Measurements from ENCODE around the gene FRAT1. TPM values are rescaled to one million over a fixed set of nuclear protein-coding genes. Genes with fewer than 3 reads are reported as not detected.
"Not testable (repeated sequence)": the region's sequence is repeated elsewhere in the genome, so short reads cannot be mapped to it uniquely, and the experiment has no call there.

The FRAT1 gene
- total RNA-seq, 1 donor from 2014 or later: 4.2 TPM

DNA sequence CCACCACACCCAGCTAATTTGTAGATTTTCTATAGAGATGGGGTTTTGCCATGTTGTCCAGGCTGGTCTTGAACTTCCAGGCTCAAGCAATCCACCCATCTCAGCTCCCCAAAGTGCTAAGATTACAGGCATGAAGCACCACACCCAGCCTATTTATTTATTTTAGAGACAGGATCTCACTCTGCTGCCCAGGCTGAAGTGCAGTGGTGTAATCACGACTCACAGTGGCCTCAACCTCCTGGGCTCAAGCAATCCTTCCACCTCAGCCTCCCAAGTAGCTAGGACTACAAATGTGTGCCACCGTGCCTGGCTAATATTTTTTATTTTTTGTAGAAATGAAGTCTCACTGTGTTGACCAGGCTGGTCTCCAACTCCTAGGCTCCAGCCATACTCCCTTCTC lies 22.3 kb downstream of the FRAT1 start:
- H3K4me1 ChIP-seq: peaks cover 17% of the 10 kb centered on the region
- H3K27me3 ChIP-seq (ENCODE audit: low read depth): no peaks in the 10 kb centered on the region
- H3K4me3 ChIP-seq: no peak overlapping the region
- intact Hi-C loops (cut with micrococcal nuclease): no loop called here
- no peaks in the 10 kb centered on the region for H3K36me3 ChIP-seq
- no peak for DNase-seq
- no peak overlapping the region for H3K27ac ChIP-seq (replicated peaks)
- TF ChIP-seq, protein P1, sequence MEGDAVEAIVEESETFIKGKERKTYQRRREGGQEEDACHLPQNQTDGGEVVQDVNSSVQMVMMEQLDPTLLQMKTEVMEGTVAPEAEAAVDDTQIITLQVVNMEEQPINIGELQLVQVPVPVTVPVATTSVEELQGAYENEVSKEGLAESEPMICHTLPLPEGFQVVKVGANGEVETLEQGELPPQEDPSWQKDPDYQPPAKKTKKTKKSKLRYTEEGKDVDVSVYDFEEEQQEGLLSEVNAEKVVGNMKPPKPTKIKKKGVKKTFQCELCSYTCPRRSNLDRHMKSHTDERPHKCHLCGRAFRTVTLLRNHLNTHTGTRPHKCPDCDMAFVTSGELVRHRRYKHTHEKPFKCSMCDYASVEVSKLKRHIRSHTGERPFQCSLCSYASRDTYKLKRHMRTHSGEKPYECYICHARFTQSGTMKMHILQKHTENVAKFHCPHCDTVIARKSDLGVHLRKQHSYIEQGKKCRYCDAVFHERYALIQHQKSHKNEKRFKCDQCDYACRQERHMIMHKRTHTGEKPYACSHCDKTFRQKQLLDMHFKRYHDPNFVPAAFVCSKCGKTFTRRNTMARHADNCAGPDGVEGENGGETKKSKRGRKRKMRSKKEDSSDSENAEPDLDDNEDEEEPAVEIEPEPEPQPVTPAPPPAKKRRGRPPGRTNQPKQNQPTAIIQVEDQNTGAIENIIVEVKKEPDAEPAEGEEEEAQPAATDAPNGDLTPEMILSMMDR (IDR thresholded peaks at IDR 0.05; ENCODE audit: borderline replicate concordance): no peak
- no peaks in the 10 kb centered on the region for H3K9me3 ChIP-seq (replicated peaks)

DNA sequence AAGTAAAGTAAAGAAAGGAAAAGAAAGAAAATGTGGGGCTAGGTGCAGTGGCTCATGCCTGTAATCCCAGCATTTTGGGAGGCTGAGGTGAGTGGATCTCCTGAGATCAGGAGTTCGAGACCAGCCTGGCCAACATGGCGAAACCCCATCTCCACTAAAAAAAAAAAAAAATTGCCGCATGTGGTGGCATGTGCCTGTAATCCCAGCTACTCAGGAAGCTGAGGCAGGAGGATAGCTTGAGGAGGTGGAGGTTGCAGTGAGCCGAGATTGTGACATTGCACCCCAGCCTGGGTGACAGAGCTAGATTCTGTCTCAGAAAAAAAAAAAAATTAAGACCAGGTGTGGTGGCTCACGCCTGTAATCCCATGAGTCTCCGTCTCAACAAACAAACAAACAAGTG lies 24.6 kb downstream of the FRAT1 start:
- H3K36me3 ChIP-seq; intact Hi-C loops (cut with micrococcal nuclease); H3K4me3 ChIP-seq; H3K4me1 ChIP-seq; DNase-seq; H3K27me3 ChIP-seq (ENCODE audit: low read depth); H3K27ac ChIP-seq (replicated peaks); H3K9me3 ChIP-seq (replicated peaks): not testable (repeated sequence)

DNA sequence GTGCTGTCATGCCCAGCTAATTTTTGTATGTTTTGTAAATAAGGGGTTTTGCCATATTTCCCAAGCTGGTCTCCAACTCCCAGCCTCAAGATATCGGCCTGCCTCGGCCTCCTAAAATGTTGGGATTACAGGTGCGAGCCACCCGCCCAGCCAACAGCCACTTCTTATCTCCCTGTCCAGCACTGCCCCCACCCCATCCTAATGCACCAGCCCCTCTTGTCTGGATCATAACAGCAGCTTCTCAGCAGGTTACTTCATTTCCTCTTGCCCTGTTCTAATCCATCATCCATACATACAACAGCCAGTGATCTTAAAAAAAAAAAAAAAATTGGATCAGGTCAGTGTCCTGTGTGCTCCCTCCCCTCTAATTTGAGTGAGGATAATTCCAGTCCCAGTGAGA lies 28.2 kb downstream of the FRAT1 start:
- Histone ChIP-seq H3K4me3 (no peak overlapping the region), H3K27me3 (ENCODE audit: low read depth) (no peaks in the 10 kb centered on the region), H3K9me3 (replicated peaks) (no peaks in the 10 kb centered on the region), H3K4me1 (no peaks in the 10 kb centered on the region), H3K36me3 (no peaks in the 10 kb centered on the region), H3K27ac (replicated peaks) (no peak overlapping the region)
- TF ChIP-seq, protein P1 (IDR thresholded peaks at IDR 0.05; ENCODE audit: borderline replicate concordance): no peak
- no peak for DNase-seq
- intact Hi-C loops (cut with micrococcal nuclease): no loop called here

DNA sequence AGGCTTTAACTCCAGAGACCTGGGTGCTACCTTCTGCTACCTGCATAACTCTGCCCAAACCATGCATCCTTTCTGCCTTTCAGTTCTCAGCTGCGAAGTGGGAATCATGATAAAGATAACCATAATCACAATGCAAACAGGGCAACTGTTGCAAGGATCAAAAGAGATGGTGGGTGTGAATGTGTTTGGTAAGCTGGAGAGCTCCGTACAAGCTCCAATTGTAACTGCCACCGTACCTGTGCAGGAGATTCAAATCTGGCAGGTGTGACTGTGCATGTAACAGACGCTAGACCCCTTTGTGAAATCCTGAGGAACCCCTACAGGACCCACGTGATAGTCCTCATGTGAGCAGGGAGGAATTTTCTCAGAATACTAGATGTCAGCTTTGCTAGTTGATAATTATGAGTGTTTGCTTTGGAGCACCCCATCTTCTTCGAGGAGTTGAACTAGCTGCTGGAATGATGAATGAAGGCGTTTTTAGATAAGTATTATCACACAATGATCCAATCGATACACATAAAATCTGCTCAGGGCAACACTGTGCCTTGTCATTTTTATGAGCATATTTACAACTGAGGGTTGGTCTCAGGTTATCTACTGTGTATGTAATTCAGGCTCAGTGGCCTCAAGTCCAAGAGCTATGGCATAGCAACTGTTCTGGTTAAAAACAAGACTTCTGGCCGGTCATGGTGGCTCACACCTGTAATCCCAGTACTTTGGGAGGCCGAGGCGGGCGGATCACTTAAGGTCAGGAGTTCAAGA lies 30.9 kb downstream of the FRAT1 start:
- no peaks in the 10 kb centered on the region for H3K27me3 ChIP-seq (ENCODE audit: low read depth)
- intact Hi-C loops (cut with micrococcal nuclease): no loop called here
- TF ChIP-seq, protein P1 (IDR thresholded peaks at IDR 0.05; ENCODE audit: borderline replicate concordance): no peak
- no peaks in the 10 kb centered on the region for H3K36me3 ChIP-seq
- peaks cover 3% of the 10 kb centered on the region for H3K4me1 ChIP-seq
- H3K9me3 ChIP-seq (replicated peaks): no peaks in the 10 kb centered on the region
- no peak for DNase-seq
- no peak overlapping the region for H3K27ac ChIP-seq (replicated peaks)
- H3K4me3 ChIP-seq: no peak overlapping the region

DNA sequence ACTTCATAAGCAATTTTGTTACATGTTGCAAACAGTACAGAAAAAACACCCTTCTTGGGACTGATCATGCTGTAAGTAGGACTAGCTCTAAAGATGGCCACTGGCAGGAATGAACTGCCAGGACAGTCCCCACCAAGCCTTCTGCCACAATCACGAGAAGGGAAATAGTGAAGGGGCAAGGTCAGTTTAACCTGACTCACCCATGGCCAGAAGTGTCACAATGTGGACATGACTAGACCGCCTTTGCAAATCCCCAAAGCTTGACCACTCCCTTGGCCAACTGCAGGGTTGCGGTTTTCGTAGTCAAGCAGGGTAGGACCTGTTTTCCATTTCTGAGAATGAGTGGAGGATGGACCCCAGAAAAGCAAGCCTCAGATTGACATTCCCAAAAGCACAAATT lies 34.9 kb downstream of the FRAT1 start:
- TF ChIP-seq, protein P1 (IDR thresholded peaks at IDR 0.05; ENCODE audit: borderline replicate concordance): no peak
- Histone ChIP-seq H3K27me3 (ENCODE audit: low read depth) (no peaks in the 10 kb centered on the region), H3K4me1 (peaks cover 21% of the 10 kb centered on the region), H3K4me3 (no peak overlapping the region), H3K9me3 (replicated peaks) (no peaks in the 10 kb centered on the region), H3K36me3 (peaks cover 25% of the 10 kb centered on the region), H3K27ac (replicated peaks) (no peak overlapping the region)
- no peak for DNase-seq
- intact Hi-C loops (cut with micrococcal nuclease): no loop called here

DNA sequence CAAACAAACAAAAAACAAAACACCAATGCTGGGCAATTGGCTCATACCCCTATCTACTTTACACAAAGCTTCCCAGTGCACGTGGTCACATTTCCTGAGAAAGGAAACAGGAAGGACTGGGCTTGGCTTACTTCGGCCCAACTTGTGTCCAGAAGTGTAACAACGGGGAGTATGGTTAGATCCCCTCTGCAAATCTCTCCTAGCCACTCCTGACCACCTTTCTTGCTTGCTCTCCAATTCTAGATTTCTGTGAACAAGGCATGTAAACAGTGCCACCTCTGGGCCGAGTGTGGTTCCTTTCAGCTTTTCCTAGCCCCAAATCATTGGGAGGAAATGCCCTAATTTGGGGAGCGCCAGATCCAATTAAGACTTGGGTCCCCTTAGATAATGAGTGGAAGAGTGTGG lies 36.5 kb downstream of the FRAT1 start:
- H3K4me3 ChIP-seq: no peak overlapping the region

More for the DNA sequence above, 36.5 kb downstream of the FRAT1 start:
- DNase-seq: no peak
- Histone ChIP-seq H3K27ac (replicated peaks) (peak overlapping the region; percentile 52), H3K4me1 (peaks cover 21% of the 10 kb centered on the region), H3K9me3 (replicated peaks) (no peaks in the 10 kb centered on the region), H3K27me3 (ENCODE audit: low read depth) (no peaks in the 10 kb centered on the region), H3K36me3 (peaks cover 38% of the 10 kb centered on the region)
- intact Hi-C loops (cut with micrococcal nuclease): no loop called here
- TF ChIP-seq, protein P1 (IDR thresholded peaks at IDR 0.05; ENCODE audit: borderline replicate concordance): peak; percentile 60

All from left ventricle myocardium inferior (tissue), 1 donor.